K562 (cell line): ENCODE results near the gene SPDYE3. TPM values are rescaled to one million over a fixed set of nuclear protein-coding genes. Genes with fewer than 3 reads are reported as not detected.

ENCODE experiments used
- ARID2 ChIP-seq: fragments of 450-650 bp; IDR thresholded peaks from 2 replicates; pipeline ENCODE4 v1.6.1; 2017; ENCODE audit warnings: antibody characterized with exemption, mild to moderate bottlenecking
- BRCA1 ChIP-seq, 2 experiments: fragments of 450-650 bp in 1 of 2; sonication (generic) in 1 of 2; formaldehyde crosslinking in 1 of 2; IDR thresholded peaks; 2 replicates each; pipeline versions ENCODE4 v1.5.0 to v1.6.1; 2017 to 2020; ENCODE audit warnings: mild to moderate bottlenecking in 1 of 2, missing genetic modification reagents in 1 of 2
- CCNT2 ChIP-seq: IDR thresholded peaks from 2 replicates; pipeline ENCODE4 v1.6.1; 2011; ENCODE audit warnings: borderline replicate concordance, low read depth, mild to moderate bottlenecking, moderate library complexity, mixed read lengths, low read length; ENCODE audit not compliant: insufficient read length; ENCODE audit errors: extremely low read depth
- LEF1 ChIP-seq: fragments of 450-650 bp; IDR thresholded peaks from 2 replicates; pipeline ENCODE4 v1.6.1; 2016; ENCODE audit warnings: mild to moderate bottlenecking
- MEIS2 ChIP-seq: fragments of 450-650 bp; IDR thresholded peaks from 2 replicates; pipeline ENCODE4 v1.6.1; 2014; ENCODE audit warnings: mild to moderate bottlenecking; ENCODE audit not compliant: partially characterized antibody
- POLR2H ChIP-seq: IDR thresholded peaks from 2 replicates; pipeline ENCODE4 v1.6.1; 2016; ENCODE audit warnings: missing genetic modification characterization, low read depth, mild to moderate bottlenecking, control low read depth, missing compliant biosample characterization, moderate library complexity
- PURB ChIP-seq: sonication (generic); formaldehyde crosslinking; IDR thresholded peaks from 2 replicates; pipeline ENCODE4 v1.9.0; 2021; ENCODE audit warnings: low read depth, mild to moderate bottlenecking, missing genetic modification reagents
- TAF15 ChIP-seq: fragments of 200-400 bp; formaldehyde crosslinking; IDR thresholded peaks from 2 replicates; pipeline ENCODE4 v1.6.1; 2017; ENCODE audit warnings: mild to moderate bottlenecking, low read depth, low read length, moderate library complexity
- ZNF318 ChIP-seq, 2 experiments: fragments of 450-650 bp; IDR thresholded peaks; 2 replicates each; pipeline ENCODE4 v1.6.1; 2016; ENCODE audit warnings: mild to moderate bottlenecking in 2 of 2, borderline replicate concordance in 1 of 2, low read depth in 1 of 2, moderate library complexity in 1 of 2
- ZNF717 ChIP-seq: fragments of 250-450 bp; sonication (Bioruptor Pico); IDR thresholded peaks from 2 replicates; pipeline ENCODE4 v1.5.0; 2021
- ZSCAN29 ChIP-seq: fragments of 450-650 bp; IDR thresholded peaks from 2 replicates; pipeline ENCODE4 v1.6.1; 2017
- ZSCAN32 ChIP-seq: fragments of 450-650 bp; formaldehyde crosslinking; IDR thresholded peaks from 2 replicates; pipeline ENCODE4 v1.4.0; 2020; ENCODE audit warnings: mild to moderate bottlenecking, moderate library complexity
- polyA plus RNA-seq, 8 experiments: library from polyadenylated mRNA; depleted of rRNA in 4 of 8; stranded (reverse) in 5 of 8; unstranded in 3 of 8; fragments of >200 nt; fragmentation: Nextera tagmentation in 2 of 8; fragmentation: Illumina TruSeq in 1 of 8; extraction: Ambion mirVana in 2 of 8; extraction: Trizol in 1 of 8; gene quantifications; 2 replicates each; pipeline versions ENCODE4 v1.2.1 to v1.2.3, GENCODE V29; 2011 to 2014; ENCODE audit warnings: inconsistent platforms in 1 of 8, missing spikeins in 1 of 8
- total RNA-seq, 7 experiments: library from RNA; depleted of rRNA in 6 of 7; stranded (reverse); fragments of >200 nt in 6 of 7; fragmentation: Illumina TruSeq in 2 of 7; extraction: Trizol in 2 of 7; gene quantifications; 2 replicates each; pipeline versions ENCODE4 v1.2.1 to v1.2.3, GENCODE V29; 2011 to 2021; ENCODE audit warnings: low replicate concordance in 1 of 7
- TF ChIP-seq, protein P1 (sequence below), 2 experiments: IDR thresholded peaks in 1 of 2; conservative IDR thresholded peaks in 1 of 2; 2 replicates each; pipeline ENCODE4 v1.6.1; 2016; ENCODE audit warnings: low read depth in 2 of 2, mild to moderate bottlenecking in 1 of 2, missing compliant biosample characterization in 1 of 2, missing genetic modification characterization in 1 of 2, moderate library complexity in 1 of 2

SPDYE3 gene
- total and polyA plus RNA-seq, 9 of the 15 experiments (the other 6 are each of a cell fraction or from before 2014, with no cell fraction given), result 0.04 to 3.3 (median 1.2) TPM; not detected in 6

- TF ChIP-seq PURB (CRISPR knock-in tag) (no peak), POLR2H (tag) (no peak), MEIS2 (peak; percentile 92), ZNF717 (CRISPR knock-in tag) (no peak), LEF1 (no peak), ZSCAN29 (no peak; the same call in 1 of the 2 replicates), ARID2 (no peak), TAF15 (no peak), ZNF318 (IDR thresholded peaks at IDR 0.05; ENCODE audit: borderline replicate concordance in 1 of 2, low read depth in 1 of 2) (no peak), CCNT2 (peak; percentile 74), BRCA1 (IDR thresholded peaks at IDR 0.05) (no peak), BRCA1 (CRISPR knock-in tag; IDR thresholded peaks at IDR 0.05) (no peak), ZSCAN32 (CRISPR knock-in tag) (peak; percentile 52; the same call in 1 of the 2 replicates)
- TF ChIP-seq, protein P1, sequence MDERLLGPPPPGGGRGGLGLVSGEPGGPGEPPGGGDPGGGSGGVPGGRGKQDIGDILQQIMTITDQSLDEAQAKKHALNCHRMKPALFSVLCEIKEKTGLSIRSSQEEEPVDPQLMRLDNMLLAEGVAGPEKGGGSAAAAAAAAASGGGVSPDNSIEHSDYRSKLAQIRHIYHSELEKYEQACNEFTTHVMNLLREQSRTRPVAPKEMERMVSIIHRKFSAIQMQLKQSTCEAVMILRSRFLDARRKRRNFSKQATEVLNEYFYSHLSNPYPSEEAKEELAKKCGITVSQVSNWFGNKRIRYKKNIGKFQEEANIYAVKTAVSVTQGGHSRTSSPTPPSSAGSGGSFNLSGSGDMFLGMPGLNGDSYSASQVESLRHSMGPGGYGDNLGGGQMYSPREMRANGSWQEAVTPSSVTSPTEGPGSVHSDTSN (CRISPR knock-in tag; IDR thresholded peaks at IDR 0.05; ENCODE audit: low read depth), result peak; percentile 60
- TF ChIP-seq, protein P1 (tag; conservative IDR thresholded peaks at IDR 0.05; ENCODE audit: low read depth), result no peak
Observed at GRCh38 chr7:100271716-100272537, 35.6 kb upstream of the SPDYE3 start (continued).
